ENCODE data around the gene ATP9B.

Gene ATP9B

GRCh38 chr18:79329786-79330185, 260.6 kb downstream of the ATP9B start:
- DNase-seq (ENCODE audit: low read depth): no peak

DNA sequence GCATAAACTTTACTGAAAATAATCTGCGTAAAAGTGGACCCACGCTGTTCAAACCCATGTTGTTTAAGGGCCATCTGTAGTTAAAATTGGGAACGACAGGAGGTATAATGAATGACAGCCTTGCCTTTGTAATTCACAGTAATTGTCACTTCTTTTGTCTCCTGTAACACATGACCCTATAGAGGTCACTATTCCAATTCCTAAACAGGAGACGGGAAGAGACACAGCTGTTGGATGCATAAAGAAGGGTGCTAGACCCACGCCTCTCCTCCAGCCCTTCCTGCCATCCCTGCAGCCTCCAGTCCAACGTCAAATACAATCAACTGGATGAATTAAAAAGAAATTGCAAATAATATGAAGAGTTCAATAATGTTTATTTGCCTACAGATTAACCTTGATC, 263.5 kb downstream of the ATP9B start:
- no peak for DNase-seq (ENCODE audit: low read depth)

GRCh38 chr18:79333046-79333445, 263.9 kb downstream of the ATP9B start:
- no peak for DNase-seq (ENCODE audit: low read depth)

DNA sequence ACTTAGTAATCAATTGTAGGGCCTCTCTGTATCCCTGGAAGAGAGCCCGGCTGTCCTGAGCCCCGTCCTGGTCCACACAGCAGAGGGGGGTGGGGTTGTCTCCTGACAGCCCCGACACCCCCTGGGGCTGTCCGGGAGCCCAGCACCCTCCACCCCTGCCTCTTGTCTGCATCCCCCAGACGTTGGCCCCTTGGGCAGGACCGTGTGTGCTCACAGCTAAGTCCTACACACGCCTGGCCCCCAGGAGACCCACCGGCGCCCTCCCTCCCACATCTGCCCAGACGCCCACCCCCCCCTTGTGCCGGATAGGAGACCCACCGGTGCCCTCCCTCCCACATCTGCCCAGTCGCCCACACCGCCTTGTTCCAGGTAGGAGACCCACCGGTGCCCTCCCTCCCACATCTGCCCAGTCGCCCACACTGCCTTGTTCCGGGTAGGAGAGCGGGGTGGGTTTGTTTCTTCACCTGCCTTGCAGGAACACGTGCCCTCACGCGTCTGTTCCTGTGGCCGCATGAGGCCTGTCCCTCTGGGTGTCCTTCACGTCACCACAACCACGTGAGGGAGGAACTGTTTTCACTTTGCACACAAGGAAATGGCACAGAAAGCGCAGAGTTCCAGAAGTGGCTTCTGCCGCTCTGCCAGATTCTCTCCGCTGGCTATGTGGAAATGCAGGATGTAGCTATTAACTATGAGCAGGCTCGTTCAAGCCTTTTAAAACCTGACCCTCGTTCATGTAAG, 265.5 kb downstream of the ATP9B start:
- DNase-seq (ENCODE audit: low read depth): no peak

GRCh38 chr18:79335833-79336360, 266.7 kb downstream of the ATP9B start:
- DNase-seq (ENCODE audit: low read depth): no peak

- no peak for DNase-seq (ENCODE audit: low read depth)
These were observed 267.5 kb downstream of the ATP9B start for GRCh38 chr18:79336556-79337142.

DNA sequence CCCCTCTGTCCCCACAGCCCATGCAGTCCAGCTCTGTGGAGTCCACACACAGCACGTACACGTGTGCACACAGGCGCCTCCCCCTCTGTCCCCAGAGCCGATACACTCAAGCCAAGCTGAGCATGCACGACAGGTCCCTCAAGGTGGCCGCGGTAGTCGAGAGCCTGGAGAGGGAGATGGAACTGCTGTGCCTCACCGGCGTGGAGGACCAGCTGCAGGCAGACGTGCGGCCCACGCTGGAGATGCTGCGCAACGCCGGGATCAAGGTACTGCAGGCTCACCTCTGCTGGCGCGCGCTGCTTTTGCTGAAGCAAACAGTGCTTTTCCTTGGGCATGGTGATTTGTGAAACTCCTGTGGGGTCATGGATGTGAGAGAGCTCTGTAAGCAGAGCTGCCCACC, 268.0 kb downstream of the ATP9B start:
- DNase-seq (ENCODE audit: low read depth): no peak

- no peak for DNase-seq (ENCODE audit: low read depth)
These were observed 268.4 kb downstream of the ATP9B start for GRCh38 chr18:79337620-79338019.

DNA sequence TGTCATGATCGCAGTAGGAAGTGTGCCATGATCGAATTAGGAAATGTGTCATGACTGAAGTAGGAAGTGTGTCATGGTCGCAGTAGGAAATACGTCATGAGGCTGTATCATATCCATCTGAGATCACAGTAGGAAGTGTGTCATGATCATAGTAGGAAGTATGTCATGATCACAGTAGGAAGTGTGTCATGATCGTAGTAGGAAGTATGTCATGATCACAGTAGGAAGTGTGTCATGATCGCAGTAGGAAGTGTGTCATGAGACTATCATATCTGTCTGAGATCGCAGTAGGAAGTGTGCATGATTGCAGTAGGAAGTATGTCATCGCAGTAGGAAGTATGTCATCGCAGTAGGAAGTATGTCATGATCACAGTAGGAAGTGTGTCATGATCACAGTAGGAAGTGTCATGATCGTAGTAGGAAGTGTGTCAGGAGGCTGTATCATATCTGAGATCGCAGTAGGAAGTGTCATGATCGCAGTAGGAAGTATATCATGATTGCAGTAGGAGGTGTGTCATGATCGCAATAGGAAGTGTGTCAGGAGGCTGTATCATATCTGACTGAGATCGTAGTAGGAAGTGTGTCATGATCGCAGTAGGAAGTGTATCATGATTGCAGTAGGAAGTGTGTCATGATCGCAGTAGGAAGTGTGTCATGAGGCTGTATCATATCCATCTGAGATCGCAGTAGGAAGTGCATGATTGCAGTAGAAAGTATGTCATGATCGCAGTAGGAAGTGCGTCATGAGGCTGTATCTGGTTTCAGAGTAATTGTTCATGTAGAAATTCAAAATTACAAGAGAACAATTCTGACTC, 270.1 kb downstream of the ATP9B start:
- no peak for DNase-seq (ENCODE audit: low read depth)

DNA sequence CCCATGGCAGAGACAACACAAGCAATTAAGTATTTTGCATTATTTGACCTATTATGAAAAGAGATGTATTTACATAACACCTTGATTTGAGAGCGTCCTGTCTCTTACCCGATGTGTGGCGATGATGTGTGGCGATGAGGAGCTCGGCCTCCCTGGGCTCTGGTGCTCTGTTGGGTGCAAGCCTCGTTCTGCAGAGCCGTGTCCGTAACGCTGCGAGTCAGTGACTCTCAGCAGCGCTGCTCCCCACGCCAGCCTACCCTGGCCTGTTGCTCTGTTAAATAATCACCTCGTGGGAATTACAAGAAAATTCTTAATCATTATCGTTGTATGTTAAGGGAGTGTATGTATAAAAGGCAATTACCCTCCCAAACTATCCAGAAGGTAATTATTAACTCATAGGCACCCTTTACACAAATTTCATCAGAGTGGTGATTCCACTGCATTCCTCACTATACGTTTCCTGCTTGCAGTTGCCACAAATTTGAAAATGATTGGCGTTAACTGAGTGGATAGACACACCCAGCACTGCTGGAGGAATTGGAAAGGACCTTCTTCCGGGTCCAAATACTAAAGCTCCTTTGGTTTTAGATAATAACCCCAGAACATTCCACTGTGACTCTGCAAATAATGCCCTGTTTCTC, 274.5 kb downstream of the ATP9B start:
- DNase-seq (ENCODE audit: low read depth): no peak

- DNase-seq (ENCODE audit: low read depth): no peak
These were observed 275.0 kb downstream of the ATP9B start for GRCh38 chr18:79344208-79344581.

- no peak for DNase-seq (ENCODE audit: low read depth)
These were observed 276.2 kb downstream of the ATP9B start for GRCh38 chr18:79345366-79345765.

- DNase-seq (ENCODE audit: low read depth): no peak
These were observed 276.8 kb downstream of the ATP9B start for GRCh38 chr18:79345981-79346380.

GRCh38 chr18:79348066-79348465, 278.9 kb downstream of the ATP9B start:
- no peak for DNase-seq (ENCODE audit: low read depth)

DNA sequence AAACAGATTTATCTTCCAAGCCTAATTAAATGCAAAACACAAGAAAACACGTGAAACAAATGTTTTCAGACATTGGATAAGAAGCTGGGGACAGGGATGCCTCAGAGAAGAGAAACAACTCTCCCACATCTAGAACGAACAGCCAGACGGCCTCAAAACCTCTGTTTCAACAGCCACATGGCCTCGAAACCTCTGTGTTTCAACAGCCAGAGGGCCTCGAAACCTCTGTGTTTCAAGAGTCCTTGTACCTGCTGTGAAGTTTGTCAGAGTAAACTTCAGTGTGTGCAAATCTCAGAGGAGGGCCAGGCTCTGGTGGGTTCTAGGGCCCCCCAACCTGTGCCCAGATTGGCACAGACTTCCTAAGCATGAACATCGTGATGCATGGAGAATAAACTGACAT, 283.2 kb downstream of the ATP9B start:
- no peak for DNase-seq (ENCODE audit: low read depth)

DNA sequence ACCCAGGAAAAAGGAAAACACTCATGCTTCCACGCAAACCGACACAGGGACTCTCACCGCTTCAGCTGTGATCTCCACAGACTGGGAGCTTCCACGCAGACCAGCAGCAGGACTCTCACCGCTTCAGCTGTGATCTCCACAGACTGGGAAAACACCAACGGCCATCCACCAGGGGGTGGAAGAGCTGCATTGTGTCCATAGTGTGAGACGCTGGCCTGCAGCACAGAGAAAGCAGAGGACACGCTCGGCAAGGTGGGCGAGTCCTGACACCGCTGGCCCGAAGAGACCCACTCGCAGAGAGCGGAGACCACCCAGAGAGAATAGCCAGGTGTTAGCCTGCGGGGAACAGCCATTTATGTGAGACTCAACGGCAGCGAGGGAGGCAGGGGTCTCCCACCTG, 284.1 kb downstream of the ATP9B start:
- no peak for DNase-seq (ENCODE audit: low read depth)

- DNase-seq (ENCODE audit: low read depth): no peak
These were observed 285.2 kb downstream of the ATP9B start for GRCh38 chr18:79354350-79354749.

- DNase-seq (ENCODE audit: low read depth): no peak
These were observed 286.5 kb downstream of the ATP9B start for GRCh38 chr18:79355433-79356335.

- DNase-seq (ENCODE audit: low read depth): no peak
These were observed 287.2 kb downstream of the ATP9B start for GRCh38 chr18:79356435-79356834.

- no peak for DNase-seq (ENCODE audit: low read depth)
These were observed 291.7 kb downstream of the ATP9B start for GRCh38 chr18:79360933-79361332.

DNA sequence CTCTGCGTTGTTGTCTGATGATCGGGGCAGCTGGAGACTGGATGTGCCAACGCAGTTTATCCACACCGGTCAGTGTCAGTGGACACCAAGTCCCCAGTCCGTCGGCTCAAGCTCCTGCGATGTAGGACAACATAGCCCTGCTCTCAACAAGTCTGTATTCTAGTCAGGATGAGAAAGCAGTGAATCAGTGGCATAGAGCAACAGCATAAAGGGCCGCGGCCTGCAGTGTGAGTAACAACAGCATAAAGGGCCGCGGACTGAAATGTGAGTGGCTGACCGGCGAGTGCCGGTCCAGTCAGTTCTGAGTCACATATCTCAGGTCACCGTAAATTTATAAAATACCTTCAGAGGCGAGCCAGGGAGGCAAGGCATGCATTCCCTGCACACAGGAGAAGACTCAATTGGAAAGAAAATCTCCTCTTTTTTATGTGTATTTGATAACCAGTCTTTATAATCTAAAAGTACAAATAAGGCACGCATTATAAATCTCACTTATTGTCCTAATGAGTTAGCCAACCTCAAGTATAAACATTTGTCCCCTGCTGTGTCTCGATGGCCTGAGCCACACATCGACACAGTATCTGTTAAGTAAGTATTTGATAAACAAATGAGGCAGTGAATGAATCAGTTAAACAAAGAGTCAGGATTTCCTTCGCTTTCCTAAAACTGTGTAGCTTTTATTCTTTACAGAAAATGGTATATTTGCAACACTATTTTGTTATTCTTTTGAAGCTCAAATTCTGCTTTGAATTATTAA, 292.8 kb downstream of the ATP9B start:
- no peak for DNase-seq (ENCODE audit: low read depth)
